Stimulated activated CD8-positive, alpha-beta memory T cell treated with anti-CD3 and anti-CD28 coated beads, Interleukin-12 subunit alpha, Interleukin-12 subunit beta, amount 100 ng/mL, for 24 hours (primary cell): ENCODE results near the gene NYNRIN.
"Not testable (repeated sequence)": the region's sequence is repeated elsewhere in the genome, so short reads cannot be mapped to it uniquely, and the experiment has no call there.

ENCODE experiments used
- DNase-seq: peaks from one replicate; pipeline ENCODE4 v3.0.0-alpha.2; 2020; ENCODE audit errors: extremely low read depth

NYNRIN gene

GRCh38 chr14:24369907-24370687, 28.7 kb upstream of the NYNRIN start:
- no peak for DNase-seq

GRCh38 chr14:24370748-24371147, 28.1 kb upstream of the NYNRIN start:
- DNase-seq, result no peak

- DNase-seq, result not testable (repeated sequence)
Observed at GRCh38 chr14:24371605-24372004, 27.2 kb upstream of the NYNRIN start.

GRCh38 chr14:24372701-24373416, 25.9 kb upstream of the NYNRIN start:
- no peak for DNase-seq

- no peak for DNase-seq
Observed at GRCh38 chr14:24376448-24377070, 22.2 kb upstream of the NYNRIN start.

GRCh38 chr14:24377126-24377525, 21.7 kb upstream of the NYNRIN start:
- no peak for DNase-seq

- no peak for DNase-seq
Observed at GRCh38 chr14:24377657-24378056, 21.1 kb upstream of the NYNRIN start.

- no peak for DNase-seq
Observed at GRCh38 chr14:24378327-24378726, 20.5 kb upstream of the NYNRIN start.

- no peak for DNase-seq
Observed at GRCh38 chr14:24378981-24379906, 19.6 kb upstream of the NYNRIN start.

- no peak for DNase-seq
Observed at GRCh38 chr14:24379907-24380730, 18.7 kb upstream of the NYNRIN start.

GRCh38 chr14:24381363-24382063, 17.3 kb upstream of the NYNRIN start:
- DNase-seq, result no peak

- DNase-seq, result no peak
Observed at GRCh38 chr14:24382064-24382371, 16.8 kb upstream of the NYNRIN start.

- no peak for DNase-seq
Observed at GRCh38 chr14:24384169-24384568, 14.6 kb upstream of the NYNRIN start.

- no peak for DNase-seq
Observed at GRCh38 chr14:24385524-24385923, 13.3 kb upstream of the NYNRIN start.

GRCh38 chr14:24387009-24387345, 11.8 kb upstream of the NYNRIN start:
- DNase-seq, result no peak

GRCh38 chr14:24387579-24387978, 11.2 kb upstream of the NYNRIN start:
- not testable (repeated sequence) for DNase-seq

- no peak for DNase-seq
Observed at GRCh38 chr14:24388474-24389179, 10.2 kb upstream of the NYNRIN start.

- no peak for DNase-seq
Observed at GRCh38 chr14:24389226-24389848, 9.5 kb upstream of the NYNRIN start.

GRCh38 chr14:24390701-24391468, 7.9 kb upstream of the NYNRIN start:
- DNase-seq, result no peak
